Endometrial microvascular endothelial cells (primary cell): ENCODE data around the gene PPM1A. TPM values are rescaled to one million over a fixed set of nuclear protein-coding genes. Genes with fewer than 3 reads are reported as not detected.

ENCODE experiments used
- in situ Hi-C: cut with HindIII; loops from 2 replicates; pipeline ENCODE4 v1.10.0; 2017; ENCODE audit warnings: low sequenced_read_pairs, low pct_unique_long_range_greater_than_20kb; ENCODE audit errors: inconsistent ontology term
- total RNA-seq: library from RNA; depleted of rRNA; stranded (reverse); fragments of >200 nt; gene quantifications from one replicate; pipeline ENCODE4 v1.2.3, GENCODE V29; 2015; ENCODE audit errors: inconsistent ontology term

The PPM1A gene
- total RNA-seq: 19.5 TPM

- in situ Hi-C loops: no loop called here
Measured at GRCh38 chr14:60248697-60249318, at the start of gene PPM1A. Gene PPM1A, plus strand, starts transcription at chr14:60249221. Its CDS starts 33,483 bp downstream, at chr14:60282704.

- in situ Hi-C loops: no loop called here
Measured at GRCh38 chr14:60199321-60199720, 49.7 kb upstream of the PPM1A start.

- in situ Hi-C loops: no loop called here
Measured at GRCh38 chr14:60204104-60204842, 44.7 kb upstream of the PPM1A start.

GRCh38 chr14:60204843-60205774, 43.9 kb upstream of the PPM1A start:
- in situ Hi-C loops: no loop called here

- in situ Hi-C loops: no loop called here
Measured at GRCh38 chr14:60206249-60206670, 42.8 kb upstream of the PPM1A start.

GRCh38 chr14:60206837-60207533, 42.0 kb upstream of the PPM1A start:
- in situ Hi-C loops: no loop called here

GRCh38 chr14:60210703-60211102, 38.3 kb upstream of the PPM1A start:
- in situ Hi-C loops: no loop called here

- in situ Hi-C loops: no loop called here
Measured at GRCh38 chr14:60211153-60211552, 37.9 kb upstream of the PPM1A start.

GRCh38 chr14:60212503-60213371, 36.3 kb upstream of the PPM1A start:
- in situ Hi-C loops: no loop called here

- in situ Hi-C loops: no loop called here
Measured at GRCh38 chr14:60214003-60214402, 35.0 kb upstream of the PPM1A start.

- in situ Hi-C loops: no loop called here
Measured at GRCh38 chr14:60214415-60215126, 34.5 kb upstream of the PPM1A start.

GRCh38 chr14:60215127-60215444, 33.9 kb upstream of the PPM1A start:
- in situ Hi-C loops: no loop called here

GRCh38 chr14:60215520-60216420, 33.3 kb upstream of the PPM1A start:
- in situ Hi-C loops: no loop called here

GRCh38 chr14:60217713-60218112, 31.3 kb upstream of the PPM1A start:
- in situ Hi-C loops: no loop called here

- in situ Hi-C loops: no loop called here
Measured at GRCh38 chr14:60220084-60220483, 28.9 kb upstream of the PPM1A start.

- in situ Hi-C loops: no loop called here
Measured at GRCh38 chr14:60220917-60221316, 28.1 kb upstream of the PPM1A start.

GRCh38 chr14:60221457-60221856, 27.6 kb upstream of the PPM1A start:
- in situ Hi-C loops: no loop called here
